Measurements from ENCODE around the gene LRRC66.

Gene LRRC66, protein sequence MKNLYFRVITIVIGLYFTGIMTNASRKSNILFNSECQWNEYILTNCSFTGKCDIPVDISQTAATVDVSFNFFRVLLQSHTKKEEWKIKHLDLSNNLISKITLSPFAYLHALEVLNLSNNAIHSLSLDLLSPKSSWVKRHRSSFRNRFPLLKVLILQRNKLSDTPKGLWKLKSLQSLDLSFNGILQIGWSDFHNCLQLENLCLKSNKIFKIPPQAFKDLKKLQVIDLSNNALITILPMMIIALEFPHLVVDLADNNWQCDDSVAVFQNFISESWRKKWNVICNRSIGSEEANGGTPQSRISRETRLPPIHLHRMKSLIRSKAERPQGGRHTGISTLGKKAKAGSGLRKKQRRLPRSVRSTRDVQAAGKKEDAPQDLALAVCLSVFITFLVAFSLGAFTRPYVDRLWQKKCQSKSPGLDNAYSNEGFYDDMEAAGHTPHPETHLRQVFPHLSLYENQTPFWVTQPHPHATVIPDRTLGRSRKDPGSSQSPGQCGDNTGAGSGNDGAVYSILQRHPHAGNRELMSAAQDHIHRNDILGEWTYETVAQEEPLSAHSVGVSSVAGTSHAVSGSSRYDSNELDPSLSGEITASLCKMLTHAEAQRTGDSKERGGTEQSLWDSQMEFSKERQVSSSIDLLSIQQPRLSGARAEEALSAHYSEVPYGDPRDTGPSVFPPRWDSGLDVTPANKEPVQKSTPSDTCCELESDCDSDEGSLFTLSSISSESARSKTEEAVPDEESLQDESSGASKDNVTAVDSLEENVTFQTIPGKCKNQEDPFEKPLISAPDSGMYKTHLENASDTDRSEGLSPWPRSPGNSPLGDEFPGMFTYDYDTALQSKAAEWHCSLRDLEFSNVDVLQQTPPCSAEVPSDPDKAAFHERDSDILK

GRCh38 chr4:52019936-52020657 is at the start of gene LRRC66:
Gene LRRC66, minus strand, starts transcription at chr4:52020363. Its CDS starts 2,750 bp downstream, at chr4:52017613.
- in situ Hi-C loops (cut with MboI; ENCODE audit: low sequenced_read_pairs) = no loop called here

DNA sequence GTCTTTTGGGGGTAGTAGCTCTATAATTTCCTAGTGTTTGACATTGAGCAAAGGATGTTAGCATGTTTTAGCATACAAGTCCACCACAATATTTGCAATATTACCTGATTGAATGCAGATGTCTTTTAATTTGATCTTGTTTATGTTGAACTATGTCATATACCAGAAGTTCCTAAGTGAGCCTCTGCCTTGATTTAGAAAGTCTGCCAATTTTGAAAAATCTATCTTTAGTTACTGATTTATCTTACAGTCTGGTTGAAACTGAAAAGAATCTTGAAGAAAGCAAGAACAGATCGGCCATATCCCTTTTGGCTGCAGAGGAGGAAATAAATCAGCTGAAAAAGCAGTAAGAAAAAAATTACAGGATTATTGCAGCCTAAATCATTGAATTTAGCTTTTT is 49.4 kb upstream of the LRRC66 start:
- in situ Hi-C loops (cut with MboI; ENCODE audit: low sequenced_read_pairs) = no loop called here

GRCh38 chr4:52059372-52059771 is 39.2 kb upstream of the LRRC66 start:
- in situ Hi-C loops (cut with MboI; ENCODE audit: low sequenced_read_pairs) = no loop called here

DNA sequence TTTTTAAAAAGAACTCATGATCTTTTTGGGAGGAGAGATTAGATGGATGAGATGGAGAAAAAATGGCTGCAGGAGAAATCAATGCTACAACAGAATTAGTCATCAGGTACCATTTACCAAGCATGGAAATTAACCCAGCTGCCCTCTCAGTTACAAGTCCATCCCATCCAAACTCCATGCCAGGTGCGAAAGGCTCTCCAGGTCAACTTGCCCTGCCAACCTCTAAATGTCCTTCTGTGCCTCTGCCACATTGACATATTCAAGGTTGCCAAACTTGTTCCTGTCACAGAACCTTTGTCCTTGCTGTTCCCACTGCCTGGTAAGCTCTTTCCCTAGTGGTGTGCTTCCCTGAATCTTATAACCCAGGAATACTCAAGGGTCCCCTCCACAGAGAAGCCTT is 38.1 kb upstream of the LRRC66 start:
- in situ Hi-C loops (cut with MboI; ENCODE audit: low sequenced_read_pairs) = no loop called here

- in situ Hi-C loops (cut with MboI; ENCODE audit: low sequenced_read_pairs) = no loop called here
Observed at GRCh38 chr4:52057196-52057595, 37.0 kb upstream of the LRRC66 start.

DNA sequence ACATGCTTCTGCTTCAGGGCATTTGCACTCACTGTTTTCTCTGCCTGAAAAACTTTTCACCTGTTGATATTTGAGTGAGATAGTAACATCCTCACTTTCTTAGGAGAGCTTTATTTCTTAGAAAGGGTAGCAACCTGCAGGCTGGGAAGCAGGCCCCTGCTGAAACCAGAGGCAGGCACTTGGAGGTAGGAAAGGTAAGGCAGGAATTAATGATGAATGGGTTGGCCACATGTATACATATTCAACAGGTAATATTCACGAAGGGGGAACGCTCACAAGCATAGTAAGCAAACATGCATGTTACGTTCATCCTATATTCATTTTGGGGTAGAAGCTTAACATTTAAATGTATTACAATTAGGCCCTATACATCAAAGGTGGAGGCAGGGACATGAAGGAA is 34.1 kb upstream of the LRRC66 start:
- in situ Hi-C loops (cut with MboI; ENCODE audit: low sequenced_read_pairs) = no loop called here

DNA sequence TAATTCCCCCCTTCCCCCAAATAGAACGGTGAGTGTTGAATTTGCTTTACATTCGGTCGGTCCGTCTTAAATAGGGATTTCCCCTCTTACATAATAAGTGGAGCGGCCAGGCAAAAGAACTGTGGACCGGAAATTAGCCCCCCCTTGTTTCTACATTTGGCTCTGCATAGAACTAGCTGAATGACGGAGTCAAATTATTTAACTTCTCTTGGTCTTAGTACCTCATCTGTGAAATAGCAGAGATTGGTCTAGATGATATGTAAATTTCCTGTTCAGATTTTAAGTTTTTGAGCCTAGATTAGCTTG is 32.3 kb upstream of the LRRC66 start:
- in situ Hi-C loops (cut with MboI; ENCODE audit: low sequenced_read_pairs) = no loop called here

DNA sequence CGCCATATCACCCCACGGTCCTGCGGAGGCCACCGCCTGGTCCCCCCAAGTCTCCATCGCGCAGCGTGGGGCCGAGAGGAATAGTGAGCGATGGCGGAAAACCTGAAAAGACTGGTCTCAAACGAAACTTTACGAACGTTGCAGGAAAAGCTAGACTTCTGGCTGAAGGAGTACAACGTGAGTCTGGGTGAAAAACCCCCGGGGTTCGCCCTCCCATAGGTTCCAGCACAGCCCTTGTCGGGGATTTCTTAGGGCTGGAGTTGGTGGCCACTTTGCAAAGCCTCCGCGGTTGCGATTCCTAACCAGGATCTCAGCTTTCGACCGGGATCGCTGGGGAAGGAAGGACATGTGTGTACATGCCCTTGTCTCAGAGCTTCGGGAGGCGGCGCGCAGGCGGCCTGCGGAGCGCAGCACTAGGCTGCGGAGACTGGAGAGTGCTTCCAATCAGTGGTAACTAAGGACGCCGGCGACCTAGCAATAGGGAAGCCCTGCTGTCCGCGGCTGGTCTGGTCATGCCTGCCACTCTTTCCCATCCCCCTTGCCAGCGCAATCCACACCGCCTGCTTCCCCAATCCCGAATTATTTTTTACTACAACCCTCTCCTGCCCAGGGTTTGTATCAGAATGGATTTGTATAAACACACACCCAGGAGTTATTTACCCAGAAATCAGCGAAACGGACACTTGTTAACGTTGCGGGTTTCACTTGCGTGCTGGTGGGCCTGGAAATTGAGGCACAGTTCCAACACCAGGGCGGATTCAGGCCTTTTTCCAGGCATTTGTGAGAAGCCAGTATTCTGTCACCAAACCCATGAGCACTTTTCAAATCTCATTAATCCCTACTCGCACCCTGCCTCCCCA is 31.7 kb upstream of the LRRC66 start:
- in situ Hi-C loops (cut with MboI; ENCODE audit: low sequenced_read_pairs) = no loop called here

GRCh38 chr4:52051213-52051614 is 31.1 kb upstream of the LRRC66 start, which contains the start of gene SPATA18:
Gene SPATA18, plus strand, starts transcription at chr4:52051304. Its CDS starts 401 bp downstream, at chr4:52051705.
- in situ Hi-C loops (cut with MboI; ENCODE audit: low sequenced_read_pairs) = no loop called here

DNA sequence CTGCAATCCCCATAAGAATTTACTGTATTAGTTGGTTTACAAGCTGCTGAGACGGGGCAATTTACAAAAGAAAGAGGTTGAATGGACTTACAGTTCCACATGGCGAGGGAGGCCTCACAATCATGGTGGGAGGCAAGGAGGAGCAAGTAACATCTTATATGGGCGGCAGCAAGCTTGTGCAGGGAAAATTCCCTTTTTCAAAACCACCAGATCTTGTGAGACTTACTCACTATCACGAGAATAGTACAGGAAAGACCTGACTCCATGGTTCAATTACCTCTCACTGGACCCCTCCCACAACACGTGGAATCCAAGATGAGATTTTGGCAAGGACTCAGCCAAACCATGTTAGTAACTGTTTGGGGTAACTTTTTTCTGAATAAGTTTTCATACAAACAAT is 29.1 kb upstream of the LRRC66 start:
- in situ Hi-C loops (cut with MboI; ENCODE audit: low sequenced_read_pairs) = no loop called here

DNA sequence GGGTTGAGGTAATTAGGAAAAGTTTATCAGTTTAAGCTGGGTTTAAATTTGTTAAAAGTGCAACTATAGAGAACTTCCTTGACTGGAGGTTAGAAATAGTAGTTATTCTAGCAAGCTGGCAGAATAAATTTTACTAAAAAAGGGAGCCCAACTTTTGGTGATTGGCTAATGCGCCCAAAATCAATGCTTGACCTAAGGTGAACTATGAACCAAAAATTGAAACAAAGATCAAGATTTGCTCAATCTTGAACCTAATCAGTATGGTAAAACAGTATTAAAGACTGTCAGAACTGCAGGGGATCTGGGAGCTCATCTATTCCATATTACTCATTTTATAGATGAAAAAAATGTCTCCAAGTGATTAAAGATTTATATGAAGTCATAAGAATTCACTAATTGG is 24.9 kb upstream of the LRRC66 start:
- in situ Hi-C loops (cut with MboI; ENCODE audit: low sequenced_read_pairs) = no loop called here

DNA sequence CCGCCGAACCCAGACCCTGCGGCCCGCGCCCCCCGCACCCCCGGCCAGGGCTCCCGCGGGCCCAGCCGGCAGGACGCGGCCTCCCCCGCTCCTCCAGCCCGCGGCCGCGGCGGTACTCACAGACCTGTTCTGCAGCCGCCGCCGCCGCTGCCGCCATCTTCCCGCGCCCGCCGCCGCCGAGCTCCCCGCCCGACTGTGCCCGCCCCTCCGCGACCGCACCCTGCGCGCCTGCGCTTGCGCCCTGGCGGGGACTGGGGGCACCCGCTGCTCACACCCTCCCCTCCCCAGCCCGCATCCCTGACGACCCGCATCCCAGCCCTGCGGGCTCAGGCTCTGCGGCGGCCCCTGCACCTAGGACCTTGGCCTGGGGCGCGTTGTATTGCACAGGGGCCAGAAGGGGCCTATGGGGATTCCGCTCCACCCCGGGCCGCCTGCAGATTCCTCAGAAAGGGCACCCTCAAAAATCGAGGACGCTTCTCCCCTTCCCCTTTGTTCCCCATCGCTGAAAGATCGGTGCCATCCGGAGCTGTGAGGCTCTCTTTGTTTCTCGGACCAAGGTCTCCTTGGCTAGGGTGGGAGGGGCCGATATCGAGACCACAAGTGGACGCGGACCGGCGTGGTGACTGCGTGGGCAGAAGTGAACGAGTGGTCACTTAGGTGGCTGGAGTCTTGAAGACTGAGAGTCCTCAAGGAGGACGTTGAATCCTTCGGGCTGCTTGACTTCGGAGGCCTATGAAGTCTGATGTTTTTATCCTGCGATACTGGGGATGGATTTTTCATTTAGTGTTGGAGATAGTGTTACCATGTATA is 18.1 kb upstream of the LRRC66 start, which contains the start of gene SGCB:
SGCB (minus strand) TSS at position 197 of the 810 bp plus-strand sequence; CDS start at position 157, 40 bp downstream.
- in situ Hi-C loops (cut with MboI; ENCODE audit: low sequenced_read_pairs) = no loop called here

DNA sequence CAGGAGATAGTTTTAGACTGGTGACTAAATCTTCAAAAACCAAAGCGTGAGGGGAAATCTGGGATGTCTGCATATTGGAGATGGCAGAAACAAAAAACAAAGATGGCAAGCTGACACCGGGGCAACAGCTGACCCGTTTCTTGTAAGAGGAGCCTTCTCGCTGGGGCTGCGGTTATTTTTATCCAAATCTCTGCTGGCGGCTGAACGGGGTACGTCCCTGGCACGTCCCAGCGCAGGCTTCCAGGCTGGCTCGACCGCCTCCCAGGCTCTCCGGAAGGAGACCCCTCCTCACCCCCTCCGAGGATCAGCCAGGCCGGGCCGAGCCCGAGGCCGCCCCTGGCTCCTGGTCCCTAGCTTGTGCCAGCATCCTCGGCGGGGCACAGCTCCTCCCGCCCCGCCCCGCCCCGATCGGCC is 17.5 kb upstream of the LRRC66 start:
- in situ Hi-C loops (cut with MboI; ENCODE audit: low sequenced_read_pairs) = no loop called here

DNA sequence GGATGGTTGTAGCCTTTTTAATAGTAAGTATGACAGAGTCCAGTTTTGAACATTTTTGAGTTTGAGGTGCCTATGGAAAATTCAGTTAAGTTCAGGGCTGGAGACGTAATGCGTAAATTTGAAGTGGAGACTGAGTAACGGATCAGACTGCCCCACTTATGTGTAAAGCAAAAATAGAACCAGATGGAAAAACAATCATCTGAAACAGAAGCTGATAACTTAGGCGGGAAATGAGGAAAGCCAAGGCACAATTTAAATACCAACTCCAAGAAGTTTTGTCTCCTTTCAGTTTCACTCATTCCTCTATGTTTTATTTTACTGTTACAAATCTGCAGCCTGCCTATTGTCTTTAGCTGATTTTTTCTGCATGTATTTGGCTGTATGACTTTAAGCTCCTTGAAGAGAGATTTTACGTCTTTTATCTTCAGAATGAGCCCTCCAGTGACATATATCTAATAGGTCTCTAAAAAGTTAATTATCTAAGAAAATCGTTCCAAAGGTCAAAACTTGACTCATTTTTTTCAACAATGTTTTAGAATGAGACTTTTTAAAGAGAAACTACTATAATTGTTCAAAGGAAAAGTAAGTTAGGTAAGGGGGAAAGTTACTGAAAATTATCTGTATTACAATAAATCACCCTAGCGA is 16.8 kb upstream of the LRRC66 start:
- in situ Hi-C loops (cut with MboI; ENCODE audit: low sequenced_read_pairs) = no loop called here

DNA sequence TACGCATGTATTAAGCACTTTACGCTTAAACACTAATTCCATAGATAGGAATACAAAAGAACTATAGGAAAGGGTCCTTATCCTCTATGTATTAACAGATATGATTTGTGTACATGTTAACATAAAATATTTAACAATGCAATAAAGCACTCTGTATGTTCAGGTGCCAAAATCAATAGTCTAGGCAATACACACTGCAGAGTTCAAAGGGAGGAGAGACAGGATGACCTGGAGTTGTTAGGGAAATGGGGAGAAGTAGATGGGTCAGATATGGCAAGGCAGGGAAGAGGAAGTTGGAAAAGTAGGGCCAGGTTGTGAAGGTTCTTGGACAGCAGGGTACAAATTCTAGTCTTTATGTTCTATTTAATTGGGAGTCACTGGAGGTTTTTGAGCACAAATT is 15.0 kb upstream of the LRRC66 start:
- in situ Hi-C loops (cut with MboI; ENCODE audit: low sequenced_read_pairs) = no loop called here

GRCh38 chr4:52032005-52032404 is 11.8 kb upstream of the LRRC66 start:
- in situ Hi-C loops (cut with MboI; ENCODE audit: low sequenced_read_pairs) = no loop called here

DNA sequence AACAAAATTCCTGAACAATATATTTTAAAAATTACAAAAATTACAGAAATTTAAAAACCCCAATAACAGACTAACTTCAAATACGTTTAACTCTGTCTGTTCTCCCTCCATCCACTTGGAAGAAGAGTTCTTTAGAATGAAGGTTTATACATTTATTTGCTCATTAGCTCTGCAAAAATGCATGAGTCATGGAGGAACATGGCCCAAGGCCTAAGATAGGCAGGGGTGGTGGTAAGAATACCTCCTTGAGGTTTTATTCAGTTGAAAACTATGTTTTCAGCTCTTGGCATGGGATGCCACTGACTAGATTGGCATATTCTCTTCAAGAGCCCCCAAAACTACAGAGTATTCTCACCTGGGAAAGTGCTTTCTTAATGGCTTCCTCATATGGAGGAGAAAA is 8.8 kb upstream of the LRRC66 start:
- in situ Hi-C loops (cut with MboI; ENCODE audit: low sequenced_read_pairs) = no loop called here

DNA sequence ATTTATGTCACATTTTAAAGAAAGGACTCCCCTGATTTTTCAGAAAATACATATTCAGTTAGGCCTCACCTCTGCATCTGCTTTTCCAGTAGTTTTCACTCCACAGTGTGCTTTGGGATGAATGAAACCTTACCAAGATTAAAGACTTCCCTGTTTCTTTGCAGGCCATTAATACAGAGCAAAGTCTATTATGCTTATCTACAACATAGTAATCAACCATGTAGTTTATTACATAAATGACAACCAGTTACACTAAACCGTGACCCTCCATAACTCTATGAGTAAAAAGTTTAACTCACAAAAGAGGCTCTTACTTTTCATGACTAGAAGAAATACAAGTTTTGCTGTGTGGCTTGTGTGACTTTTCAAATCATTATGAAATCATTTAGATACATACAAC is 2.3 kb downstream of the LRRC66 start:
- in situ Hi-C loops (cut with MboI; ENCODE audit: low sequenced_read_pairs) = no loop called here

DNA sequence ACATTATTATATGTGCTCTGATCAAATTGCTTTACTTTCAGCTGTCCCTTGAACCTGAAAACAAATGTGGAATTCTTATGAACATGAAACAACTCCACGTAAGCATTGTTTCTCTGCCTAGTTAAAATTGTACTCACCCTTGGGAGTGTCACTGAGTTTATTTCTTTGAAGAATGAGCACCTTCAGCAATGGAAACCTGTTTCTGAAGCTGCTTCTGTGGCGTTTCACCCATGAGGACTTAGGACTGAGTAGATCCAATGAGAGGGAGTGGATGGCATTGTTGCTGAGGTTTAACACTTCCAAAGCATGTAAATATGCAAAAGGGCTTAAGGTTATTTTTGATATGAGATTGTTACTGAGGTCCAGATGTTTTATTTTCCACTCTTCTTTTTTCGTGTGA is 3.2 kb downstream of the LRRC66 start:
- in situ Hi-C loops (cut with MboI; ENCODE audit: low sequenced_read_pairs) = no loop called here

All from HL-60/S4 treated with retinoic acid at 250 ng/mL for 4 days and 3 days (cell line).